HG02610 (cell line): ENCODE results near the gene PCSK7.
A peak's percentile ranks its signal among the peaks of the same experiment; 100 is the strongest.
"Not testable (repeated sequence)": the region's sequence is repeated elsewhere in the genome, so short reads cannot be mapped to it uniquely, and the experiment has no call there.

ENCODE experiments used
- ATAC-seq: cut with Tn5 transposase; IDR thresholded peaks from one replicate; pipeline ENCODE4 v1.9.1; 2021; ENCODE audit warnings: mild to moderate bottlenecking, moderate library complexity; ENCODE audit not compliant: unreplicated experiment

The PCSK7 gene

GRCh38 chr11:117186431-117186761, 45.5 kb downstream of the PCSK7 start:
- no peak for ATAC-seq

GRCh38 chr11:117185736-117186430, 46.0 kb downstream of the PCSK7 start:
- ATAC-seq = no peak

GRCh38 chr11:117183724-117184349, 48.0 kb downstream of the PCSK7 start:
- ATAC-seq = no peak

GRCh38 chr11:117183178-117183577, 48.7 kb downstream of the PCSK7 start:
- not testable (repeated sequence) for ATAC-seq

GRCh38 chr11:117182551-117182935, 49.3 kb downstream of the PCSK7 start:
- ATAC-seq = no peak

- ATAC-seq = no peak
Observed at GRCh38 chr11:117181586-117182550, 50.0 kb downstream of the PCSK7 start.

GRCh38 chr11:117180661-117181585, 51.0 kb downstream of the PCSK7 start:
- ATAC-seq = no peak

GRCh38 chr11:117180020-117180419, 51.9 kb downstream of the PCSK7 start:
- no peak for ATAC-seq

- no peak for ATAC-seq
Observed at GRCh38 chr11:117179048-117179999, 52.5 kb downstream of the PCSK7 start.

GRCh38 chr11:117178210-117179034, 53.5 kb downstream of the PCSK7 start, which contains the start of gene SIDT2:
TSS of gene SIDT2 (plus strand) at chr11:117178743. CDS start at chr11:117179264, 521 bp downstream.
- ATAC-seq = peak; percentile 92

GRCh38 chr11:117177534-117178209, 54.2 kb downstream of the PCSK7 start:
- ATAC-seq = no peak

- no peak for ATAC-seq
Observed at GRCh38 chr11:117176186-117176585, 55.7 kb downstream of the PCSK7 start.

- no peak for ATAC-seq
Observed at GRCh38 chr11:117175781-117176180, 56.1 kb downstream of the PCSK7 start.

- no peak for ATAC-seq
Observed at GRCh38 chr11:117175104-117175503, 56.8 kb downstream of the PCSK7 start.

GRCh38 chr11:117172724-117173421, 59.0 kb downstream of the PCSK7 start:
- ATAC-seq = no peak

- no peak for ATAC-seq
Observed at GRCh38 chr11:117171404-117172061, 60.3 kb downstream of the PCSK7 start.

- no peak for ATAC-seq
Observed at GRCh38 chr11:117171007-117171403, 60.9 kb downstream of the PCSK7 start.
